NCI-H1694 (cell line): ENCODE results near the gene HCFC2.
A peak's percentile ranks its signal among the peaks of the same experiment; 100 is the strongest.
"Not testable (repeated sequence)": the region's sequence is repeated elsewhere in the genome, so short reads cannot be mapped to it uniquely, and the experiment has no call there.

Experiments
- DNase-seq: peaks from one replicate; lab custom pipeline; 2025; lab: John Stamatoyannopoulos, UW

The HCFC2 gene

GRCh38 chr12:104064031-104064841 is at the start of gene HCFC2:
Gene HCFC2, plus strand, starts transcription at chr12:104064531. Its CDS starts 30 bp downstream, at chr12:104064561.
- peak; percentile 56 for DNase-seq

- not testable (repeated sequence) for DNase-seq
These were observed 42.5 kb upstream of the HCFC2 start for GRCh38 chr12:104021862-104022261.

GRCh38 chr12:104022786-104023185 is 41.5 kb upstream of the HCFC2 start:
- DNase-seq: no peak

GRCh38 chr12:104023710-104024109 is 40.6 kb upstream of the HCFC2 start:
- no peak for DNase-seq

GRCh38 chr12:104024348-104024747 is 40.0 kb upstream of the HCFC2 start:
- DNase-seq: no peak

- no peak for DNase-seq
These were observed 38.6 kb upstream of the HCFC2 start for GRCh38 chr12:104025771-104026170.

GRCh38 chr12:104026841-104027599 is 37.3 kb upstream of the HCFC2 start:
- no peak for DNase-seq

- not testable (repeated sequence) for DNase-seq
These were observed 33.7 kb upstream of the HCFC2 start for GRCh38 chr12:104030596-104030995.

- DNase-seq: not testable (repeated sequence)
These were observed 28.2 kb upstream of the HCFC2 start for GRCh38 chr12:104036143-104036542.

- DNase-seq: not testable (repeated sequence)
These were observed 24.6 kb upstream of the HCFC2 start for GRCh38 chr12:104039769-104040168.

GRCh38 chr12:104042580-104042979 is 21.8 kb upstream of the HCFC2 start:
- no peak for DNase-seq

- DNase-seq: no peak
These were observed 20.2 kb upstream of the HCFC2 start for GRCh38 chr12:104044158-104044557.

- no peak for DNase-seq
These were observed 18.0 kb upstream of the HCFC2 start for GRCh38 chr12:104046306-104046705.

GRCh38 chr12:104048162-104048561 is 16.2 kb upstream of the HCFC2 start:
- no peak for DNase-seq

- no peak for DNase-seq
These were observed 15.5 kb upstream of the HCFC2 start for GRCh38 chr12:104048811-104049210.

GRCh38 chr12:104049278-104049902 is 14.9 kb upstream of the HCFC2 start:
- DNase-seq: no peak

- no peak for DNase-seq
These were observed 14.4 kb upstream of the HCFC2 start, which contains the start of gene GLT8D2 for GRCh38 chr12:104049903-104050356. Gene GLT8D2, minus strand, starts transcription at chr12:104050187. Its CDS starts 30,539 bp downstream, at chr12:104019648.

- no peak for DNase-seq
These were observed 13.9 kb upstream of the HCFC2 start for GRCh38 chr12:104050436-104050835.

GRCh38 chr12:104054681-104055346 is 9.5 kb upstream of the HCFC2 start:
- DNase-seq: no peak

- peak; percentile 76 for DNase-seq
These were observed 8.5 kb upstream of the HCFC2 start for GRCh38 chr12:104055686-104056388.

- no peak for DNase-seq
These were observed 7.8 kb upstream of the HCFC2 start for GRCh38 chr12:104056419-104056972.
